NCI-H69 (cell line): ENCODE measurements around the gene DNAJC25.
"Not testable (repeated sequence)": the region's sequence is repeated elsewhere in the genome, so short reads cannot be mapped to it uniquely, and the experiment has no call there.

Source experiments
- DNase-seq: peaks from one replicate; lab custom pipeline; 2025; lab: John Stamatoyannopoulos, UW

Gene DNAJC25

DNA sequence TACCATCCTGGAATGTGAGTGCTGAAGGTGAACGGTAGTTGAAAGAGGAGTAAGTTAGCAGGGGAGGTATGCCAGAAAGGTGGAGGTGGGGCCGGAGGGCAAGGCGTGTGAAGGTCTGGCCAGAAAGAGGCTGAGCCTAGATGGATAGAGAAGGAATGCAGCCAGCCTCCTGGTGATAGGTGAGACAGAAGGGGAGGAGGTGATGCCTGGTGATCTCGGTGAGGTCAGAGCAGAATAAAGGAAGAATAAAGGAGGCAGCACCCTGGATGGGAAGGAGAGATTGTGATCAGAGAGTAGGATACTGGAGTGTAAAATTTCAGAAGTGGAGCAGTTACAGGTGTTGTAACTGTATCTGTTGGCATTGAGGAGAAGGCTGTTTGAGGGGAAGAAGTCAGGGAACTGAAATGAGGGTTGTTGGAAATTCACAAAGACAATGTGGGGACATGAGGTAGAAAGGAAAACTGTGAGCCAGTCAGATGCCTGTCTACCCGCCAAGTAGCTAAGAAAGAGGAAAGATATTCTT lies 32.2 kb downstream of the DNAJC25 start:
- no peak for DNase-seq

DNA sequence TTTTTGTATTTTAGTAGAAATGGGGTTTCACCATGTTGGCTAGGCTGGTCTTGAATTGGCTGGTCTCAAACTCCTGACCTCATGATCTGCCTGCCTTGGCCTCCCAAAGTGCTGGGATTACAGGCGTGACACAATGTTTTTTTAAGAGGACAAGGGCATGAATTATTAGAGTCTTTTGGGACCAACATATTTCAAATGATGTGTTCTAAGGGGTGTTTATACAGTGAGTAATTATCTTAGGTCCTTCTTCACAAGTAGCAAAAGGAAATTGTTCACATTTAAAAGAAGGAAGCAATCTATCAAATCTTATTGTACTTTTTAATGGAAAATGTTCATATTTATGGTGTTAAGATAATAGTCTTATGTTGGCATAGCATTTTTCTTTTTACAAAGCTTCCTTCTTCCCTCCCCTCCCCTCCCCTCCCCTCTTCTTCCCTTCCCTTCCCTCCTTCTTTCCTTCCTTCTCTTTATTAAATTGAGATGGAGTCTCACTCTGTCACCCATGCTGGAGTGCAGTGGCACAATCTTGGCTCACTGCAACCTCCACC lies 37.0 kb downstream of the DNAJC25 start:
- DNase-seq = no peak

DNA sequence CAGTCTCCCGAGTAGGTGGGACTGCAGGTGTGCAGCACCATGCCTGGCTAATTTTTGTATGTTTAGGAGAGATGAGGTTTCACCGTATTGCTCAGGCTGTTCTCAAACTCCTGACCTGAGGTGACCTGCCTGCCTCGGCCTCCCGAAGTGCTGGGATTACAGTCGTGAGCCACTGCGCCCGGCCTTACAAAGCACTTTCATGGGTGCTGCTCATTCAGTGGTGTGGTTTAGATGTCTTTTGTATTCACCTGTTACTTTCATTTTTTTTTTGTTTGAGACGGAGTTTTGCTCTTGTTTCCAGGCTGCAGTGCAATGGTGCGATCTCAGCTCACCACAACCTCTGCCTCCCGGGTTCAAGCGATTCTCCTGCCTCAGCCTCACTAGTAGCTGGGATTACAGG lies 37.5 kb downstream of the DNAJC25 start:
- DNase-seq = not testable (repeated sequence)

GRCh38 chr9:111674319-111674718 lies 43.2 kb downstream of the DNAJC25 start:
- no peak for DNase-seq

DNA sequence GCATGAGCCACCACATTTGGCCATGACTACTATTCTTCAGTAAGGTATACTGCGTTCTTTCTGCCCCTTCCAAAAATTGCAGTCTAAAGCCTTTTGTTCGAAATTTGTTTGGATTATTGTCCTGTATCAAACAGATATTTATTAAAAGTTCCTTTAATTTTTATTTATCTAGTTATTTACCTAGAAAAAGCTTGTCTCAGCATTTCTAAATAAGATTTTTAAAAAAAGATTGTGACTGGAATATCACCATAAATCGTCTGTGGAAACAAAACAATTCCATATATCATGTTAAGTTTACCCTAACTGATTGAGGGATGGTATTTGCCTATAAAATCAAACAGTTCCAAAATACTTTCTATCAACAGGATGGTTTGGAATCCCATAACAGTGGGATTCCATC lies 45.0 kb downstream of the DNAJC25 start:
- DNase-seq = no peak

GRCh38 chr9:111678293-111678692 lies 47.2 kb downstream of the DNAJC25 start:
- no peak for DNase-seq

- no peak for DNase-seq
These were observed 48.1 kb downstream of the DNAJC25 start for GRCh38 chr9:111679199-111679598.

DNA sequence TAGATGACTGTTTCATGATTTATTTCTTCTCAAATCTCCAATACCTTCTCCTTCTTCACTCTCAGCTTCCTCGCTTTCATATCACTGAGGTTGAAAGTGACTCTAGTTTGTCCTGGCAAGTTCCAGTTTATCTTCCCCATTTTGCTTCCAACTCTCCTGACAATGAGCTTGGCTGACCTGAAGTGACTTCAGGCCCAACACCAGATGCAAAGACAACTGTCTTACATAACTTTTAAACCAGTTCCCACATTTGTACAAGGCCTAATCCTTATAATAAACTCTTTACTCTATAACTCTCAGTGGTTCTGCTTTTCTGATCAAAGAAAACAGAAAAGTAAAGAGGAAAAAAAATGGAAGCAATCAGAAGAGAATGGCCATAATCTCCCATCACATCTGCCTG lies 52.3 kb downstream of the DNAJC25 start:
- no peak for DNase-seq

DNA sequence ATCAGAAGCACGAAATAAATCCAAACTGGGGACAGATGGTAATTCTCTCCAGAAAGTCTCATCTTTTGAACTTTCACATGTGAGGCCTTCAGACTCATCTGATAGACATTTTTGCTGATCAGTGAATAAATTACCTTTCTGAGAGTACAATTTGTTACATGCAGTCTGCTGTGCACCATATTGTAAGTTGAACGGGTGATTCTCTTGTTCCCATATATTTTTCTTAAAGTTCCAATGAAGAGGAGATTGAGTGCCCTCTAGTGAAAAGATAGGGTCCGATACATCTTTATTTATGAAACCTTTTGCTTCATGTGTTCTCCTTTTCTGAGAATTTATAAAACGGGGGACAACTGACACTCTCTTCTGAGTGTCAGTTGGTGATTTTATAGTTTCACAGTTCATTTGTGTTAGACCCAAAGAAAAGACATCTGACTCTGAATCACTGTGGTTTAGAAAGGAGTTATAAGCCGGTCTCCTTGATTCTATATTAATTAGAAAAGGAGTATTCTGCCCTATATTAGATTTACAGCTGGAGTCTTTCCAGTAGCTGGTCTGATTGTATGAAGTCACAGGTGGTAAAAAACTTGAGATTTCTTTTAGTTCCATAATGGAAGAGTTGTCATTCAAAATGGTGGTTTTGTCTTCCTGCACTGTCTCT lies 60.7 kb downstream of the DNAJC25 start:
- peak; percentile 57 for DNase-seq

GRCh38 chr9:111696796-111697195 lies 65.7 kb downstream of the DNAJC25 start:
- no peak for DNase-seq

DNA sequence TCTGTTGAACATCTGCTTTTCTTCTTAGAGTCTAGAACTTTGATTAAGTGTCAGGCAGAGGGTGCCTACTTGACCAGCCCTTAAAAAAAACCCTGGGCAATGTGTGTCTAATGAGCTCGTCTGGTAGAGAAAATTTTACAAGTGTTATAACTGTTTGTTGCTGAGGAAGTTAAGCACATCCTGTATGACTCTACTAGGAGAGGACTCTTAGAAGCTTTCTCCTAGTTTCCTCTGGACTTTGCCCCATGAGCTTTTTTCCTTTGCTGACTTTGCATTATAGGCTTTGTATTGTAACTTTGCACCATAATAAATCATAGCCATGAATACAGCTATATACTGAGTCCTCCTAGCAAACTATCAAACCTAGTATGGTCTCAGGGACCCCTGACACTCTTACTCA lies 69.6 kb downstream of the DNAJC25 start:
- DNase-seq = no peak
